GM18858 (cell line): ENCODE measurements around the gene TMEM53.
"Not testable (repeated sequence)": the region's sequence is repeated elsewhere in the genome, so short reads cannot be mapped to it uniquely, and the experiment has no call there.

Experiments
- ATAC-seq: cut with Tn5 transposase; IDR thresholded peaks from one replicate; pipeline ENCODE4 v1.9.1; 2021; ENCODE audit not compliant: unreplicated experiment

TMEM53 gene

GRCh38 chr1:44674113-44675000, at the start of gene TMEM53, which contains the start of gene ARMH1:
Gene TMEM53 (minus strand): TSS chr1:44674481. CDS start chr1:44674391, 90 bp downstream.
Gene ARMH1 (plus strand): TSS chr1:44674714. CDS start chr1:44689698, 14,984 bp downstream.
- peak; percentile 76 for ATAC-seq

DNA sequence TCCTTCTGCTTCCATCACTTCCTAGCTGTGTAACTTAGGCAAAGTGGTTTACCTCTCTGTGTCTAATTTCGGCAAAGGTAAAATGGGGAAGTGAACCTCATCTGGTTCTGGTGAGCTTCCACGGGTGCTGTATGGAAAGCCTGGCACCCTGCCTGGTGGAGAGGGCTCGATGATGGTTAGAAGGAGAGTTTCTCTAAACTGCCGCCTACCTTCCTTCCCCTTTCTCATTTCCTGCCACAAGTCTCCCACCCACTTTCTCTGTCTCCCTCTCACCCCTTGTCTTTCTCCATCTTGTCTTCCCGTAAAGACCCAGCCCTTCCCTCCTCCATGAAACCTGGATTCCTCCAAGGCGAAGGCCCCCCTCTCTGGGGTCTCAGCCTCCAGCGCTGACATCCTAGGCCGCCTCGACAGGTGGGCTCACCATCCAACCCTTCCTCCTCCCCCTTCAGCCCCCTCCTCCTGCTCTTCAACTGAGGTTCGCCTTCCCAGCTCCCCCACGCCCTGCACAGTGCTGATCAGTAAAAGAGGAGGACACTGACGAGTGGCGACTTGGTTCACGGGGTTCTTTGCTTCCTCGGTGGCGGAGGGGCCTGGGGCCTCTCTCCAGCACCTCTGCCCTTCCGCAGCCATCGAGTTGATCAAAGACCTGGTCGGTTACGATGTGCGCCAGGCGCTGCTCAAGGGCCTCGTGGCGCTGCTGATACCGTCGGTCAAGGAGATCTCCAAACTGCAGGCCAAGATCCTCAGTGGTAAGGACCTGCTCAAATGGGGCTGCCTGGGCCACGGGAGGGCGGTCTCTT, 49.4 kb upstream of the TMEM53 start:
- ATAC-seq = no peak

DNA sequence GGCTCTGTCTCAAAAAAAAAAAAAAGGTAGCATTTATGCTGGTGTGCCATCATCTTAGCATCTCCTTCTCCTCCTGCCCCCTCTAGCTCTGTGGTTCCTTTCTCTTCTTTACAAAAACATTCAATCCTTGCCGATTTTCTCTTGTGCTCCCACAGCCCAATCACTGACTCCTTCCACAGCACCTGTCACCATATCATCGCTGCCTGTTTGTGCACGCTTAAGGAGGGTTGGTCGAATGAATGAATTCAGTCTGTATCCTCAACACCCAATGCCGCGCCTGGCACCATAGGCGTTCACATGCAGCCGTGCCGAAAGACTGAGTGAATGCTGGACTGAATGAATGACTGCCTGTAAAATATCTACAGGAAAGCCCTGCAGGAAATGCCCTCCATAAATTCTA, 48.8 kb upstream of the TMEM53 start:
- ATAC-seq = no peak

- ATAC-seq = peak; percentile 67
Observed at GRCh38 chr1:44721485-44722361, 47.4 kb upstream of the TMEM53 start.

DNA sequence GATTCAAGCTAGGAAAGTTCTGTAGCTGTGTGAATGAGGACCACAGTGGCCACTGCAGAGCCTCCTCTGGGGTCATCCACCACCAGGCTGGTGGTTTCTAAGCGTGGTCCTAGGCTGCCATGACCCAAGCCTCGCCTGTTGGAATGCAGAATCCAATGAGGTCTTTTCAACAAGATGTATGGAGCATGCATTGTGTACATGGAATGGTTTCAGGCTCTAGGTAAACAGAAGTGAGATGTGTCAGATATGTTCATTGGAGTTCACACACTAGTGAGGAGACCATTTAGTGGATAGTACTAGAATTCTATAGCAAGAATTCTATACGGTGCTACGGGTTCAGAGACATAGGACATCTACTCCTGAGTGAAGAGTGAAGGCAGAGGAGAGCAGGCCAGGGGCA, 46.0 kb upstream of the TMEM53 start:
- no peak for ATAC-seq

GRCh38 chr1:44719318-44719717, 45.0 kb upstream of the TMEM53 start:
- ATAC-seq = no peak

- ATAC-seq = no peak
Observed at GRCh38 chr1:44718091-44718490, 43.8 kb upstream of the TMEM53 start.

DNA sequence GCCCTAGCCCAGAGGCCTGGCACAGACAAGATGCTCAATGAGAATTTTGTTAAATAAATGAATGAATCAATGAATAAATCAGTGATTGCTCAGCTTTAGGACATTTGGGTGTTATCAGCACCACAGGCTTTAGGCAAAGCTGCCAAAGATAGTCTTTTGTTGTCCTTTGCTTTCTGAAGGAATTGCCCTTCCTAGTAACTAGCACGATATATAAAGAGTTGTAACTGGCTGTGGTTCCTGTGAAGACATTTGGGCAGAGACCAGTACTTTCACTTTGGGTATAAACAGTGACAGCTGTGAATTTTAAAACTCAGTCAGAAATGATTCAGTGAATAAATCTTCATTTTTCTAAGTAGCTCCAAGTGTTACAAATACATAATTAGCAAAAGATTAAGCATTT, 43.4 kb upstream of the TMEM53 start:
- no peak for ATAC-seq

- no peak for ATAC-seq
Observed at GRCh38 chr1:44717156-44717555, 42.9 kb upstream of the TMEM53 start.

- no peak for ATAC-seq
Observed at GRCh38 chr1:44714944-44715571, 40.8 kb upstream of the TMEM53 start.

DNA sequence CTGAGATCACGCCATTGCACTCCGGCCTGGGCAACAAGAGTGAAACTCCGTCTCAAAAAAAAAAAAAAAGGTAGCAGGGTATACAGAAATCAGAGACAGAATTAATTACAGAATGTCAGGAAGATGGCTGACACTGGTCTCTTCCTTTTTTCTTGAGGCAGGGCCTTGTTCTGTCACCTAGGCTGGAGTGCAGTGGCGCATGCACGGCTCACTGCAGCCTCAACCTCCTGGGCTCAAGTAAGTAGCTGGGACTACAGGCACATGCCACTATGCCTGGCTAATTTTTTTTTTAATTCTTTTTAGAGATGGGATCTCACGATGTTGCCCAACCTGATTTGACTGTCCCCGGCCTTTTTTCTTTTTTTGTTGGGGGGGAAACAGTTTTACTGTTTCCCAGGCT, 40.3 kb upstream of the TMEM53 start:
- no peak for ATAC-seq

- ATAC-seq = no peak
Observed at GRCh38 chr1:44713321-44713781, 39.1 kb upstream of the TMEM53 start.

- no peak for ATAC-seq
Observed at GRCh38 chr1:44707959-44708831, 33.9 kb upstream of the TMEM53 start.

- no peak for ATAC-seq
Observed at GRCh38 chr1:44707112-44707881, 33.0 kb upstream of the TMEM53 start.

- ATAC-seq = no peak
Observed at GRCh38 chr1:44705938-44706337, 31.7 kb upstream of the TMEM53 start.

- no peak for ATAC-seq
Observed at GRCh38 chr1:44705470-44705869, 31.2 kb upstream of the TMEM53 start.

GRCh38 chr1:44701141-44701573, 26.9 kb upstream of the TMEM53 start:
- no peak for ATAC-seq

GRCh38 chr1:44700573-44700972, 26.3 kb upstream of the TMEM53 start:
- no peak for ATAC-seq

DNA sequence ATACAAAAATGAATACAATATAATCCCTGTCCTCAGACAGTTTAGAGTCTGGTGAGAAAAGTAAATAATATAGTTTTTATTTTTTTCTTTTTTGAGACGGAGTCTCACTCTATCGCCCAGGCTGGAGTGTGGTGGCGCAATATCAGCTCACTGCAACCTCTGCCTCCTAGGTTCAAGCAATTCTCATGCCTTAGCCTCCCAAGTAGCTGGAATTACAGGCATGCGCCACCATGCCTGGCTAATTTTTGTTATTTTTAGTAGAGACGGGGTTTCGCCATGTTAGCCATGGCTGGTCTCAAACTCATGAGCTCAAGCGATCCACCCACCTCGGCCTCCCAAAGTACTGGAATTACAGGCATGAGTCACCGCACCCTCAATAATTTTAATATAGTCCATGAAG, 25.1 kb upstream of the TMEM53 start:
- not testable (repeated sequence) for ATAC-seq
